KBM-7 (cell line): ENCODE results near the gene FHIT.
"Not testable (repeated sequence)": the region's sequence is repeated elsewhere in the genome, so short reads cannot be mapped to it uniquely, and the experiment has no call there.

Source experiments
- DNase-seq: peaks from one replicate; pipeline ENCODE4 v3.0.0-alpha.2; 2015
- in situ Hi-C: fragments of 300-500 bp; cut with MboI; formaldehyde crosslinking; loops from 2 replicates; pipeline ENCODE4 v1.14.3; 2020; ENCODE audit warnings: low sequenced_read_pairs, low pct_unique_long_range_greater_than_20kb, mixed read lengths

The FHIT gene

DNA sequence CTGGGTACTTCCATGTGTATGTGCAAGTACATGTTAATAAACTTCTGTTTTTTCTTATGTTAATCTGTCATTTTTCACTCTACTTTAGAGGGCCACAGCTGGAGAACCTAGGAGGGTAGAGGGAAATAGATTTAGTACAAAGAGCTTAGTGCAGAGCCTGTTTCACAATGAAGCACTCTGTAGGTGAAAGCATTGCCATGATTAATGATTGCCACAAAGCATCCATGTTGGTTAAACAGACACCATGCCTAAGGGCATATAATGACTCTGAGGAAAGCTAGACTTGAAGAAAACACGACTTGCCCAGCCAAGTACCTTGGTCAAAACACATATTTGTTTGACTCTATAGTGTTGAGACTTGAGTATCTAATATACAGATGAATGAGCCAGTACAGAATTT is 338.4 kb downstream of the FHIT start:
- no peak for DNase-seq
- in situ Hi-C loops: no loop called here

DNA sequence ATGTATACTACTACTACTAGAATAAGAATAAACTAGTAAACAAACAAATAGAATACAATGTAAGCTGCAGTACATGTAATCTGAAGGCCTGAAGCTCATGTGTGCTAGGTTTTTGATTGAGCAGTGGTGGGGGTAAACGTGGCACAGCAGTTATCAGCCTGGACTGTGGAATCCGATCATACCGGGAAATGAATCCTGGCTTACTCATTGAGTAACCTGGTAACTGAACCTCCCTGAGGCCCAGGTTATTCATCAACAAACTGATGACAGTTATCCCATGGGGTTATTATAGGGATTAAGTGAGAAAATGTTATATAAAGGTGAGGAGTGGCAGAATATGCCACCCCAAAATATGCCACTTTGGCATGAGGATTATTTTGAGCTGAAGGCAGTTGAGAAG is 339.1 kb downstream of the FHIT start:
- in situ Hi-C loops: no loop called here
- no peak for DNase-seq

DNA sequence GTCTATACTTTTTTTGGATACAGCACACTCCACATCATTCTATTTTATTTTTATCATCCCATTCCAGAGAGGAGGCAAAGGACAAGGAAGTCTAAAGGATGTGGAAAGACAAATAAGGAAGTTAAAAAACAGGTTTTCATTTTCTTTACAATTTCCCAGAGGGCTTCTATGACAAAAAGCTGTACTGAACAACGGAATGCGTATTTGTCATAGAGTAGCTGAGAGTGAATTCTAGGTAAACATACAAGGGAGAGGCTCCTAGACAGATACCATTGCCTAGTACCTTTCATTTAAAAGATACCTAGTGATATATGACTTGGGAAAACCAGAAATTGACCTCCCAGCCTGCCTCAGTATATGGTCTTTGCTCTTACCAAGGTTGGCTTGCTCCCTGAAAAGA is 341.7 kb downstream of the FHIT start:
- in situ Hi-C loops: no loop called here
- no peak for DNase-seq

DNA sequence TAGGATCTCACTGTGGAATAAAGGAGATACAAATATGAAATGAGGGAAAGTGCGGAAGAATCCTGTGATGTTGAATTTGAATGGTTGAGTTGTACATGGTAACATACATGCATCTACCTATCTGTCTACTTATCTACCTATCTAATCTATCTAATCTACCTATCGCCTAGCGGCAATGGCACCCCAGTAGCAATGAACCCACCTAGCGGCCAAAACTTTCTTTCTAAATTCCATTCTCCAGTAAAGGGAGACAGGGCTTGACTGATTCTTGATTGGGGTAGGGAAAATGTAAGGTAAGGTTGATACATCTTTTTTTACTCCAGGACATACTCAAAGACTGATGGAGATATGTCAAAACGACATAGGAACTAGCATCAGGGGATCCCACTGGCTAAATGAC is 345.0 kb downstream of the FHIT start:
- no peak for DNase-seq
- in situ Hi-C loops: no loop called here

DNA sequence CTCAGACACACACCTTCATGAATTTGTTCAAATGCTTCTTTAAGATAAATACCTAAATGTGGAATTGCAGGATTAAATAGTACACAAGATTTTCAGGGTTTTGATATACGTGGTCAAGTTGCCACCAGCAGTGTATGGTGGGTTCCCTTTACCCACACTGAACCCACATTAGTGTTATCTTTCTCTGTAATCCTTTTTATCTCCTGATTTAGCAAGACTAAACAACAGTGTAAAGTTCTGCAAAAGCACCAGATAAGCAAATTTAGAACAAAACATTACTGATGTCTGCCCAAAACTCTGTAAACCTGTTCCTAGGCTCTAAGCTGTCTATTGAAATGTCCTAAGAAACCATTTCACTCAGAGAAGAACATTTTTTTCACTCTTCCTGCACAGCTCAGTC is 352.9 kb downstream of the FHIT start:
- in situ Hi-C loops: no loop called here
- no peak for DNase-seq

DNA sequence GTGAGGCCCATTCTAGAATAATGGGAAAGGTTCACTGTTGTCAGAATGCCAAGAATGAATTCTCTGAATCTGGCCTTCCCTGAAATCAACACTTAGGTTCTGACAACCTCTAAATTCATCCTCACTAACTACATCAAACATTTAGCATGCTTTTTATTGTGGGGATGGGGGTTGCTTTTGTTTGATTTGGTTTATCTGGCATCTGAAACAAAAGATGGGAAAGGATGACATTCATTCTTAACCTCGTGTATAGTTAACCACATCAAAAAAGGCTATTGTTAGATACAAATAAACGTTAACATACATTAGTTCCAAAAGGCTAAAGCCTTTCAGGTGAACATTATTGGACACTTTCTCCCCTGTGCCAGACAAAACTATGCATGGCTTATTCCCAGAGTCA is 357.3 kb downstream of the FHIT start:
- no peak for DNase-seq
- in situ Hi-C loops: no loop called here

DNA sequence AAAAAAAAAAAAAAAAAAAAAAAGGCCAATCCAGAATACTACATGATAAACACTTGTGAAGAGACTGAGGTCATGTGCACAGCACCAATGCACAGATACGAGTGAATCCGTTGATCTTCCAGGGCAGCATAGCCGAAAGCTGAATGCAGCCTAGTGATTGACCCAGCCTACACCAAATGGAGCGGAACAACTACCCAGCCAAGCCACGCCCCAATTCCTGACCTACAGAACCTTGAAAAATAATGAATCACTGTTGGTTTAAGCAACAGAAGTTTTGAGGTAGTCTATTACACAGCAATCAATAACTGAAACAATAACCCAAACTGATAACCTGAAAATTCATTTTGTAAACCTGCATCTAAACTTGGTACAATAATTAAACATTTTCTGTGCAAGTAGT is 361.0 kb downstream of the FHIT start:
- no peak for DNase-seq
- in situ Hi-C loops: no loop called here

DNA sequence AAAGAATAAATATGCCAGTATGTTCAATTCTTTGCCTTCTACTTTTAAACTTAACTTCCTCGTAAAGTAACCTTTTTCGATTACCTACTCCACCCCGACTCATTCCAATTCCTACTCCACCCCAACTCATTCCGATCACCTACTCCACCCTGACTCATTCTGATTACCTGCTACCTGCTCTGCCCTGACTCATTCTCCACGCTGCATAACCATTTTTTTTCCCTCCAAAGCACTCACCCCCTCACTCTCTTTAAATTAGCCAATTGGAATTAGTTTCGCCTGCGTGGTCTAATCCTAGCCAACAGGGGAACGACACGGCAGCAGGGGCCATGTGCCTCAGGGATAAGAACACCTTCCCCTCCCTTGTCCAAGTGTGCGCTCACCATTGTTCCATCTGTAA is 362.3 kb downstream of the FHIT start:
- in situ Hi-C loops, DNase-seq: not testable (repeated sequence)

DNA sequence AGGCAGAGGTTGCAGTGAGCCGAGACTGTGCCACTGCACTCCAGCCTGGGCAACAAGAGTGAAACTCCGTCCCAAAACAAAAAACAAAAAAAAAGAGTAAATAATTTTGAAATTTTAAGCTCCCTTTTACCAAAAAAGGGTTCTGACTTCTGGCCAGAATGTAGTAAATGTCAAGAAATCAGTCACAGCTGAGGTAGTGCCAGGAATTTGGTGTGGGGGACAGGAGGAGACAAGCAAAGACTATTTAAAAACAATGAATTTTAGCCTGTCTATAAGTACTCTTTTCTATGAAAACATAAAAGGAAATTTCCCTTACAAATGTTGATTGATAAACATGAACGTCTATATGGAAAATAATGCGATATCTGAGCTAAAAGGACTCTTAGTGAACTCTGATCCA is 363.7 kb downstream of the FHIT start:
- DNase-seq: no peak
- in situ Hi-C loops: no loop called here

DNA sequence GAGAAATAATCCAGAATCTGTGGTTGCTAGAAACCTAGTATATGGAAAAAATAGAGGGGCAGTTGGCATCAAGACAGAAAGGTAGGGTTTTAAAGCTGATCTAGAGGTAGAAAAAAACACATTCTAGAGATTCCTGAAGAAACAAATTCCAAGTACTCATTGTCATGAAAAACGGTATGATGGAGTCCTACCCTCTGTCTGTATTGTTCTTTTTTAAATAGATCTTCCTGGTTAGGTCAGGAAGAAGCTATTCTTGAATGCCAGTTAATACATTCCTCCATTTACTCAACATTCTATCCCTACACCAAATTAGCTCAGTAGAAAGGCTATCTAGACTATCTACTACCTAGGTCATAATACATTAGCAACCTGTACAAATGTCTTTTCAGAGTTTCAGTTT is 364.7 kb downstream of the FHIT start:
- in situ Hi-C loops: no loop called here
- no peak for DNase-seq

DNA sequence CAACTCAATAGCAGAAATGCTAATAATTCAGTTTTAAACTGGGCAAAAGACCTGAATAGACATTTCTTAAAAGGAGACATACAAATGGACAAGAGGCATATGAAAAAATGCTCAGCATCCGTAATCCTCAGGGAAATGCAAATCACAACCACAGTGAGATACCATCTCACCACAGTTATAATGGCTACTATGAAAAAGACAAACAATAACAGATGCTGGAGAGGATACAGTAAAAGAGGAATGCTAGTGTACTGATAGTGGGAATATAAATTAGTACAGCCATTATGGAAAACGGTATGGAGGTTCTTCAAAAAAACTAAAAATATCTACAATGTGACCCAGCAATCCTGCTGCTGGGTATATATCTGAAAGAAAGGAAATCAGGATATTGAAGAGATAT is 367.2 kb downstream of the FHIT start:
- in situ Hi-C loops: no loop called here
- DNase-seq: no peak

DNA sequence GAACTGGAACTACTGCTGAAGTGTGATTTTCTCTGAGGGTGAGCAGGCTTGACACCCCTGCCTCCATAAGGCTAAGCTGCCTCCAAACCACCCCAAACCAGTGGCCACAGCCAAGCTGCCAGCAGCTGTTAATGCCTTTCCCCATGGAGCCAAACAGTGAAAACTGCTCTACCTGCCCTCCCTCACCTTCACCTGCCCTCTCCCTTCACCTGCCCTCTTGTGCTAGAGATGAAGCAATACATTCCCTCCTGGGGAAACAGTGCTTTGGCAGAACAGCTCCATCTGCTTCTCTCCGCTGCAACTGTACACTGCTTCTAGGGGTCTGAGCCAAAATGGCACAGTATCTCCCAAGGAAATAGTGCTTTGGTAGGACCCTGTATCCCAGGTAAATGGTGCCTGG is 374.1 kb downstream of the FHIT start:
- in situ Hi-C loops: no loop called here
- no peak for DNase-seq

DNA sequence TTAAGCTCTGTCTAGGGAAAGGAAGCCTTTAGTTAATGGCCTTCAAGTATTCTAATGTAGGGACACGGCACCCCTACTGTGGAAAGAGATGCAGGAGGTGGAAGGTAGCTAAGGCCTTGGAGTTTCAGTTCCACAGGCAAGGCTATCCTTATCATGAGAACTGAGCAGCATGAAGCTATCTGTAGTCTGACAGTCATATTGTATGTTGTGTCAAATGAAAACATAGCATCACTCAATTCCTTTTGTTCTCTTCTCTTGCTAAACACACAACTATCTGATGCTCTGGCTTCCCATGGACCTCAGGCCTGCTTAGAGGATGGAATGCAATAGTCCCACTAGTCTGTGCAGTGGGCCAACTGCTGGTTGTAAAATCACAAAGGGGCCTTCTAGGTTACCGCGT is 380.9 kb downstream of the FHIT start:
- no peak for DNase-seq
- in situ Hi-C loops: no loop called here

DNA sequence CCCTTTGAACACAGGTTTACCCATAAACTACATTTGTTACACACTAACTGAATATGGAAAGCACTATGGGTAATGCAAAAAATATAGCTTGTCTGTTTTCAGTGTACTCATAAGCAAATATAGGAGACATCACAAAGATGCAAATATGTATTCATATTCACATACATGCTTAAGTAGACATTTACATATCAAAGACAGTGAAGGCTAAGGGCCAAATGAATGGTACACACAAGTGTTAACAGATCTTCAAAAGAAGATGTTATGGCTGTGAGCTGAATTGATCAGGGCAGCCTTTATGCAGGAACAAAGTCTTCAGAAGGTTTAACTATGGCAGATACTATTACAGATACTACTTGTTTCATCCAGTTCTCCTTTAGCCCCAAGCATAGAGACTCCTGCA is 384.1 kb downstream of the FHIT start:
- in situ Hi-C loops: no loop called here
- no peak for DNase-seq

DNA sequence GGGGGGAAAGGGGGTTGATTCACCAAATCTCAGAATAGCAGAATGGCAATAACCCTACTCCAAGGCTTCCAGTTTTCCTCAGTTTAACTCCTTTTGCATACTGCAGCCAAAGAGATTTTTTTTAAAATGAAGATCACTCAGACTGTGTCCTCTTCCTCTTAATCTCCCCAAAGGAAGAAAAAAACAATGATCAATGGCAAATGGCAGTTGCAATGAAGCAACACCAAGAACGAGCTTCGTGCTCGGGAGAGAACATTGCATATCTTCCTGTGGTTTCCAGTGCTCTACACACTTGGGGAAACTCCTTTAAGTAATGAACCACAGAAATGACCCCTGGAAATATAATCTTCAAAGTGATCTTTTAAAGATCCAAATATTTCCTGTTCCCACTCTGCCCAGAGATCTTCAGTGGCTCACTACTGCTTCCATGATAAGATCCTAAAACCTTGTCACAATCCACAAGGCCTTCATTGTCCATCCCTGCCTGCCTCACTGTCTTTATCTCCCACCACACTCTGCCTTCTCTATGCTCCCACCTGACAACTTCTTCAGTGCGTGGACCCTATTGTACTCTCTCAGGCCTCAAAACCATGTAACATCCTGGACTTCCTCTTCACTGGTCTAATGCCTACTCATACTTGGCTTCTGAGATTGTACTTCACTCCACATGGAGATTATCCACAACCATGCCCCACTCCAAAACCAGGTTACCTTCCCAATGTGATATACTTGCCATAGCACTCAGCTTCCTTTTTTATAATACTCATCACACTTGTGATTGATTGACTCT is 394.8 kb downstream of the FHIT start:
- no peak for DNase-seq
- in situ Hi-C loops: no loop called here

DNA sequence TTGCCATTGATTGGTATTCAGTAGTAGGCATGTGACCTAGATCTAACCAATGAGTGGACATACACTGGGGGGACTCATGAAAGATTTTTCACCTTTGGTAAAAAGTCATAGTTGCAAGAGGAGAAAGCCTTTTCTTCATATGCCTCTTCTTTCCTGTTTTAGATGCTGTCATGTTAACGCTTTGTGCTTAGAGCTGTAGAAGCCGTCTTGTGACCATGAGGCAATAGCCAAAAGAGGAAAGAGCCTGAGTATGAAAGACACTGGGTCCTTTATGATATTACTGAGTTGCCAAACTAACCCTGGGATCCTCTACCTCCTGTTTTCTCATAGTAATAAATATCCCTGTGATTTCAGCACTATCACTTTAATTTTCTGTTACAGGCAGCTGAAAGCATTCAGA is 396.0 kb downstream of the FHIT start:
- in situ Hi-C loops: no loop called here
- DNase-seq: no peak

DNA sequence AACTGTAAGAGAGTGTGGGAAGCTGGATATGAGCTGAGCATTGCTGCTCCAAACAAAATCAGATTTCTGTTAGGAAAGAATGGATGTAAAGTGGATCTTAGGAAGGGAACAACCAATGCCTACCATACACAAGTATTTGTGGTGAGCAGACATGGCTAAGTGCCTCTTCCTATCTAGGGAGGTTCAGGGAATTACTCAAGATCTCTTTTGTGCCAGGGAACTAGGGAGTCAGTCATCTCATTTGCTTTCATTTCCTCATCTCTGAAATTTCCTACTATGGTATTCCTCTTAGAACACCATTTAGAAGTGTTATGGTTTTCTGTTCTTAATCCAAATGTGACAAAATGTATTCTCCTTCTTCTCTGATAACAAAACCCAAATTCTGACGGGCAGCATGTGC is 396.5 kb downstream of the FHIT start:
- DNase-seq: no peak
- in situ Hi-C loops: no loop called here

DNA sequence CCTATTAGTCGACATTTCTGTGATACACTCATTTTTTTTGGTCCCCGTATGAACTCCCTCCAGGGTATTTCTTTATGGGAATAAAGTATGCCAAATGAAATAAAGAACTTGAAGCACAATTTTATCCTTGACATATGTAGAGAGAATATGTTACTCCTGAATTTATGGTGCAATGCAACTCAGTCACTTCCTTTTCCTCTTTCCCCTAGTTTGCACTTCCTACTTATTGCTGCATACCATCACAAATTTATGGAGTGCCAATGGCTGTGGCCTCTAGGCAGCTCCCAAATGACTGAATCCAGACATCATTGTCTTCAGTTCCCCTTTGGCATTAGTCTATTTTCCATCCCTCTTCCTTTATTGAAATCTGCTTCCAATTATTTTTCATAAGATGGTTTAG is 403.5 kb downstream of the FHIT start:
- in situ Hi-C loops: no loop called here
- no peak for DNase-seq

DNA sequence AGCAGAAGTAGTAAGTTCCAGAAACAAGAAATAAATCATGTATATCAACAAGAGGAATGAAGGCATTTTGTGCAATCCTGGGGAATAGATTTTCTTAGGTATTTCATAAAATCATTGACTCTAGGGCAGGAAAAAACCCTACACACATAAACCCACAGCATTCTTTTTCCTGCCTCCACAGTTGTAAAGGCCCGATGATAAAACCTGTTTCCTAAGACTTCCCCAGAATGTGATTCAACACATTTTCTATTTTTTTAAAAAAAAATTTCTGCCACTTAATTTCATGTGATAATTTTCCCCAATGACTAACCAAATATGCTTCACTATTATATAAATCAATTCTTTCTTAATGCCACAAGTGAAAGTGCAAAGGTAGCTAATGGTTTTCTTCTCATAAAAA is 407.0 kb downstream of the FHIT start:
- in situ Hi-C loops: no loop called here
- DNase-seq: no peak

DNA sequence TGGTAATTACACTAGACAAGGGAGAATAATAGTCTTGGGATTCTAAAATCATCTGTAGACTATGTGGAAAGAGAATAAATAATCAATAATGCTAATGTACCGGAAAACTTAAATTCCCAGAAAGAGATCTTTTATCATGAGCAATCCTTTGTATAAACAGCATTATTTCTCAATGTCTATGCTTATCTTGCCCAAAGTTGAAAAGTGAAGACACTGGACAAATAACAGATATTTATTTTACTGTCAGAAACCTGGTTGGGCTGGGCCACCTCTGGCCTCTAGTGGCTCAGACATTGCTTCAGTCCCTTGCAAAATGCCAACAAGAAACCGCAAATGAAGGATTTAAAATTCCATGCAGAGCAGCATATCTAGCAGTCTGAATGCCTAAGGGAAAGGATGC is 409.9 kb downstream of the FHIT start:
- in situ Hi-C loops: no loop called here
- no peak for DNase-seq

DNA sequence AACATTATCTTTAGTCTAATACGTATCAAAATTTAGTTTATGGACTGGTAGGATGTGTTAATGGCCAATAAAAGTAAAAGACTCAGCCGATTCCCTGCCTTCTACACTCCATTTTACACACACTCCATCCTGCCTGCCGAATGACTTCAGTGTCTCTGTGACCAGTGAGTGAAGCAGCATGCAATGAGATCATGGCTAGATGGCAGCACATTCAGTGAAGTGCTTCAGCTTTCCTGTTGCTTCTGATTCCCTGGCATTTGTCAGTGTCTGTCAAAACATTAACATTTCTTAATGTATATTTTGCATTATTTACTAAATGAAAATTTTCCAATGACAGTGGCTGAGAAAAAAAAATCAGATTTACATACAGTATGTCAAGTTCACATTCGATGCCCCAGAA is 412.0 kb downstream of the FHIT start:
- DNase-seq: no peak

DNA sequence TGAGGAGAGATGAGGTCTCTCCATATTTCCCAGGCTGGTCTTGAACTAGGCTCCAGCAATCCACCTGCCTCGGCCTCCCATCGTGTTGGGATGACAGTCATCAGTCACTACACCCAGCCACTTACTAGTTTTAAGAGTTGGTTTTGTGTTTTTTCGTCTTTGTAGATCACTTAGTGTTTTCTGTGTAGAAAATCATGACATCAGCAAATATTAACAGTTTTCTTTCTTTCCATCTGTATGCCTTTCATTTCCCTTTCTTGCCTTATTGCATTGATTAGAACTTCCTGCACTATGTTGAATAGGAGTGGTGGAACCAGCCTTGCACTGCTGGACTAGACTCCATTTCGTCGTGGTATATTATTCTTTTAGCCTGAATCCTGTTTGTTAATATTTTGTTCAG is 415.5 kb downstream of the FHIT start:
- in situ Hi-C loops: no loop called here

More for the DNA sequence above, 412.0 kb downstream of the FHIT start:
- in situ Hi-C loops: no loop called here

More for the DNA sequence above, 415.5 kb downstream of the FHIT start:
- no peak for DNase-seq
